Mesendoderm (in vitro differentiated cells): ENCODE measurements around the gene CPAMD8.
"Not testable (repeated sequence)": the region's sequence is repeated elsewhere in the genome, so short reads cannot be mapped to it uniquely, and the experiment has no call there.

ENCODE experiments used
- DNase-seq: peaks from one replicate; pipeline ENCODE4 v3.0.0; 2013
- H2AK5ac ChIP-seq: 2 replicates; pipeline ENCODE4 v1.6.1; 2013; ENCODE audit warnings: low read length, inconsistent platforms
- H2BK120ac ChIP-seq: 2 replicates; pipeline ENCODE4 v1.6.1; 2013; ENCODE audit warnings: low read depth, mild to moderate bottlenecking, low read length, moderate library complexity, mixed read lengths
- H2BK15ac ChIP-seq: replicated peaks from 2 replicates; pipeline ENCODE4 v1.6.1; 2013; ENCODE audit warnings: low read depth, mild to moderate bottlenecking, moderate library complexity
- H2BK5ac ChIP-seq: 2 replicates; pipeline ENCODE4 v1.6.1; 2013; ENCODE audit warnings: low read length, inconsistent platforms
- H3K18ac ChIP-seq: 2 replicates; pipeline ENCODE4 v1.6.1; 2013; ENCODE audit warnings: mild to moderate bottlenecking, low read length, mixed read lengths
- H3K23ac ChIP-seq: one replicate; pipeline ENCODE4 v1.6.1; 2013; ENCODE audit warnings: low read length
- H3K27ac ChIP-seq: 2 replicates; pipeline ENCODE4 v1.5.1; 2013; ENCODE audit warnings: low read depth, mild to moderate bottlenecking, inconsistent platforms, low read length, moderate library complexity
- H3K27me3 ChIP-seq: 2 replicates; pipeline ENCODE4 v1.6.1; 2013; ENCODE audit warnings: low read length, control low read depth, mild to moderate bottlenecking, inconsistent platforms; ENCODE audit not compliant: insufficient read depth, poor library complexity
- H3K36me3 ChIP-seq: 2 replicates; pipeline ENCODE4 v1.6.1; 2013; ENCODE audit warnings: low read length, inconsistent platforms; ENCODE audit not compliant: control insufficient read depth, insufficient read depth
- H3K4ac ChIP-seq: one replicate; pipeline ENCODE4 v1.6.1; 2013; ENCODE audit warnings: low read depth, mild to moderate bottlenecking, low read length, moderate library complexity
- H3K4me1 ChIP-seq: 2 replicates; pipeline ENCODE4 v1.6.1; 2013; ENCODE audit warnings: low read depth, low read length, inconsistent platforms; ENCODE audit not compliant: control insufficient read depth
- H3K4me2 ChIP-seq: 2 replicates; pipeline ENCODE4 v1.6.1; 2013; ENCODE audit warnings: low read length
- H3K4me3 ChIP-seq: 2 replicates; pipeline ENCODE4 v1.5.1; 2013; ENCODE audit warnings: mild to moderate bottlenecking, low read length
- H3K56ac ChIP-seq: one replicate; pipeline ENCODE4 v1.6.1; 2013; ENCODE audit warnings: low read length
- H3K79me1 ChIP-seq: 2 replicates; pipeline ENCODE4 v1.6.1; 2013; ENCODE audit warnings: low read length, inconsistent platforms
- H3K79me2 ChIP-seq: 2 replicates; pipeline ENCODE4 v1.6.1; 2013; ENCODE audit warnings: mild to moderate bottlenecking, low read length; ENCODE audit not compliant: control insufficient read depth, insufficient read depth
- H3K9ac ChIP-seq: 2 replicates; pipeline ENCODE4 v1.6.1; 2013; ENCODE audit warnings: low read length, inconsistent platforms
- H4K5ac ChIP-seq: one replicate; pipeline ENCODE4 v1.6.1; 2013; ENCODE audit warnings: low read length
- H4K8ac ChIP-seq: one replicate; pipeline ENCODE4 v1.6.1; 2013; ENCODE audit warnings: low read depth, mild to moderate bottlenecking, control low read depth, low read length, moderate library complexity
- WGBS: extraction: QIAGEN DNeasy Blood & Tissue Kit; methylation state at CpG from one replicate; pipeline ENCODE4 v1.1.7; 2013; ENCODE audit warnings: low lambda C conversion rate, missing lambda C conversion rate; ENCODE audit not compliant: insufficient coverage; ENCODE audit errors: extremely low coverage; 5-methylcytosine and 5-hydroxymethylcytosine counted together

Gene CPAMD8

DNA sequence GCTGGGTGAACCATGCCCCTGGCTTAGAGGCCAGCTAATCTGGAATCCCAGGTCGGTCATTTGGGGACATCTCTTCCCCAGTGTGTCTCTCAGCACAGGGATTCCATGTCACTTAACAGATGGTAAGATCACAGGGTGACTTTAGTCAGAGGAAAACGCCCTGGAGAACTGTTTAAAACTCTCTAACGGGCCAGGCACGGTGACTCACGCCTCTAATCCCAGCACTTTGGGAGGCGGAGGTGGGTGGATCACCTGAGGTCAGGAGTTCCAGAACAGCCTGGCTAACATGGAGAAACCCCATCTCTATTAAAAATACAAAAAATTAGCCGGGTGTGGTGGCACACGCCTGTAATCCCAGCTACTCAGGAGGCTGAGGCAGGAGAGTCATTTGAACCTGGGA is 1.7 kb downstream of the CPAMD8 start:
- not testable (repeated sequence) for H3K23ac ChIP-seq

DNA sequence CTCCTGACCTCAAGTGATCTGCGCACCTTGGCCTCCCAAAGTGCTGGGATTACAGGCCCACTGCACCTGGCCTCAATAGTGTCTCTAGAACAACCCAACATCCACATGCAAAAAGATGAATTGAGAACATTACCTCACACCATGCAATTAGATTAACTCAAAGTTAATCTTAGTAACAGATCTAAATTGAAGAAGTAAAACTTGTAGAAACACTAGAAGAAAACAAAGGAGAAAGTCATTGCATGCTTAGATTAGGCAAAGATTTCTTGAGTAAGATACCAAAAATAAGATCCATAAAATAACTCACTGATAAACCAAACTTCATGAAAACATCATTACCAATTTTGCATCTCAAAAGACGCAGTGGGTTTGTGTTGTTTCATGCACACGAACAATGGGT is 2.8 kb downstream of the CPAMD8 start:
- no peaks in the 10 kb centered on the region for H3K79me1 ChIP-seq
- H2BK120ac ChIP-seq: no peak overlapping the region
- no peak overlapping the region for H3K4me3 ChIP-seq
- no peak overlapping the region for H4K8ac ChIP-seq
- no CpG with 5 or more reads among the region's 3 CpGs for WGBS
- H3K79me2 ChIP-seq: no peaks in the 10 kb centered on the region
- H3K4ac ChIP-seq: no peak overlapping the region
- H2AK5ac ChIP-seq: no peak overlapping the region
- no peak overlapping the region for H2BK5ac ChIP-seq
- no peaks in the 10 kb centered on the region for H3K36me3 ChIP-seq
- no peak overlapping the region for H3K9ac ChIP-seq
- no peaks in the 10 kb centered on the region for H3K4me1 ChIP-seq
- H3K56ac ChIP-seq: no peak overlapping the region
- no peak for DNase-seq
- H3K27me3 ChIP-seq: no peaks in the 10 kb centered on the region
- no peak overlapping the region for H4K5ac ChIP-seq
- no peak overlapping the region for H3K18ac ChIP-seq
- H3K27ac ChIP-seq: no peak overlapping the region
- no peak overlapping the region for H2BK15ac ChIP-seq
- no peak overlapping the region for H3K23ac ChIP-seq
- H3K4me2 ChIP-seq: no peak overlapping the region

More for the DNA sequence above, 1.7 kb downstream of the CPAMD8 start:
- not testable (repeated sequence) for H2BK5ac ChIP-seq, H3K36me3 ChIP-seq, H3K27me3 ChIP-seq, DNase-seq, H3K56ac ChIP-seq, H2BK15ac ChIP-seq, H3K79me1 ChIP-seq, H3K9ac ChIP-seq, H3K4ac ChIP-seq, H2BK120ac ChIP-seq, H3K18ac ChIP-seq, H3K27ac ChIP-seq, H3K4me3 ChIP-seq, H2AK5ac ChIP-seq, H4K5ac ChIP-seq, H3K4me2 ChIP-seq, H3K4me1 ChIP-seq, H3K79me2 ChIP-seq, H4K8ac ChIP-seq
- WGBS: no CpG with 5 or more reads among the region's 8 CpGs

DNA sequence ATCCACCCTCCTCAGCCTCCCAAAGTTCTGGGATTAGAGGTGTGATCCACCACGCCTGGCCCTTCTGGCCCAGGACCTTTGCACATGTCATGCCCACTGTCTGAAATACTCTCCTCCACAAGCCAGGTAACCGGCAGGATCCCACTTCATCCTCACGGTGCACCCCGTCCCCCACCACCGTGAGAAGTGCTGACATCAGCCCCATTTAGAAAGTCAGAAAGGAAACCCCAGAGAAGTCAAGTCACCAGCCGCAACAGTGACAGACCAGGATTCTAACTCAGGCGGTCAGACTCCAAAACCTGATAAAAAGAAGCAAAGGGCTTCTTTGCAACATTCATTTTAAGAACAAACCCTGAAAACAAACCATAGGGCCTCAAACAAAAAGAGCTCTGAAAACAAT is 3.9 kb downstream of the CPAMD8 start:
- no peak overlapping the region for H2BK120ac ChIP-seq
- no peak overlapping the region for H2BK15ac ChIP-seq
- H3K56ac ChIP-seq: no peak overlapping the region
- no peak overlapping the region for H4K8ac ChIP-seq
- no peak overlapping the region for H3K4me3 ChIP-seq
- DNase-seq: no peak
- no peak overlapping the region for H2BK5ac ChIP-seq
- no peak overlapping the region for H3K4me2 ChIP-seq
- no peak overlapping the region for H3K27ac ChIP-seq
- no peaks in the 10 kb centered on the region for H3K79me1 ChIP-seq
- no peak overlapping the region for H3K9ac ChIP-seq
- no peak overlapping the region for H2AK5ac ChIP-seq
- no peak overlapping the region for H3K23ac ChIP-seq
- H3K18ac ChIP-seq: no peak overlapping the region
- no peak overlapping the region for H4K5ac ChIP-seq
- no peaks in the 10 kb centered on the region for H3K36me3 ChIP-seq
- H3K27me3 ChIP-seq: no peaks in the 10 kb centered on the region
- H3K4ac ChIP-seq: no peak overlapping the region
- WGBS: no CpG with 5 or more reads among the region's 7 CpGs
- H3K79me2 ChIP-seq: no peaks in the 10 kb centered on the region
- no peaks in the 10 kb centered on the region for H3K4me1 ChIP-seq

DNA sequence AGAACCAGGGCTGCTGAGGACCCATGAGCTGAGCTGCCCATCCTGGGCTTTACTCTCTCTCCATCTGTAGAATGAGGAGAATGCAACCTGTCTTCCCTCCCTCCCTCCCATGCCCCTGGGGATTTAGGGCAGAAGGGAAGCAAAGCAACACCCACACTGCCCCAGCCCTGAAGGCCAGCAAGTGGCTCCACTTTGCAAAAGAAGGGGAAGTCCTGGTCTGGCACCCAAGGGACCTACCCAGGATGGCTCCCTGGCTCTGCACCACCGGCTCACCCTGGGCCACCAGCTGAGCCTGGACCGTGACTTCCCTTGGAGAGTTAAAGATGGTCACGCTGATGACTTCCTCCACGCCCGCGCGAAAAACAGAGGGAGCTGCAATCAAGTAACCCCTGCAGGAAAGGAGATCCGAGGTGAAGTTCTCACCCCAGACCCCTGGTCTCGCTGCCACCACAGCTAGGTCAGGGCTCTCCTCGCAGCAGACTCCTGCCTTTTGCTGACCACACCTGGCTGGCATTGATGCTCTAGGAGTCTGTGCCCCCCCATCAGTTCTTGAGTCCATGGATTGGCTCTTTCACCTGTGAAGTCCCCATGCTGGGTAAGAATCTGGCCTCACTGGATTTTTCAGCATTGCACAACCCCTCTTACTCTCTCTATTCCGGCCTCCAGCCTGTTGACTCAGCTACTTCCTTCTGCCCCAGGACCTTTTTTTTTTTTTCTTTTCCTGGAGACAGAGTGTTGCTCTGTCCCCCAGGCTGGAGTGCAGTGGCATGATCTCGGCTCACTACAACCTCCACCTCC is 4.6 kb downstream of the CPAMD8 start:
- Histone ChIP-seq H3K4ac (no peak overlapping the region), H3K27me3 (no peaks in the 10 kb centered on the region), H3K79me2 (no peaks in the 10 kb centered on the region), H3K23ac (no peak overlapping the region), H3K27ac (no peak overlapping the region), H3K4me1 (no peaks in the 10 kb centered on the region), H3K36me3 (no peaks in the 10 kb centered on the region), H2AK5ac (no peak overlapping the region), H4K5ac (no peak overlapping the region), H3K4me2 (no peak overlapping the region), H2BK15ac (no peak overlapping the region), H3K4me3 (no peak overlapping the region), H3K9ac (no peak overlapping the region), H3K18ac (no peak overlapping the region), H2BK120ac (no peak overlapping the region), H4K8ac (no peak overlapping the region), H3K79me1 (no peaks in the 10 kb centered on the region), H2BK5ac (no peak overlapping the region), H3K56ac (no peak overlapping the region)
- peak; percentile 17 for DNase-seq
- no CpG with 5 or more reads among the region's 12 CpGs for WGBS

DNA sequence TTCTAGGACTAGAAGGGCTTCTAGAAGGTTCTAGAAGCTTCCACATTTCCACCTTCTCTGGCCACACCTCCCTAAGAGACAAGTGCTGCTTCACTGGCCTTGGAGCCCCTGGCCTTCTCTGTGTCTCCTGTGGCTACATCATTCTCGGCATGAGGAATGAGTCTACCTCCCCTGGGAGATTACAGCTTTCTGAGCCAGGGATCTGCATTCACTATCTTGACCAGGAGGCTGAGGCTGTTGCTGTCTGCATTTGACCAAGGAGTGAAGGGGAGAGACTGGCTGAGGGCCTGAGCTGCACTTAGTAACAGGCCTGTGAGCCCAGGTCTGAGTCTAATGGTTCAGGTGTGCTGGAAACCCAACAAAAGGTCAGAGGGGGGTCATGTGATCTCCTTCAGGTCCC is 5.3 kb downstream of the CPAMD8 start:
- Histone ChIP-seq H3K18ac (no peak overlapping the region), H3K4me1 (no peaks in the 10 kb centered on the region), H3K27me3 (no peaks in the 10 kb centered on the region), H3K36me3 (no peaks in the 10 kb centered on the region), H3K4me2 (no peak overlapping the region), H3K4ac (no peak overlapping the region), H4K5ac (no peak overlapping the region), H3K56ac (no peak overlapping the region), H3K79me2 (no peaks in the 10 kb centered on the region), H2BK120ac (no peak overlapping the region), H3K27ac (no peak overlapping the region), H2BK5ac (no peak overlapping the region), H2AK5ac (no peak overlapping the region), H3K9ac (no peak overlapping the region), H2BK15ac (no peak overlapping the region), H3K4me3 (no peak overlapping the region), H3K23ac (no peak overlapping the region), H3K79me1 (no peaks in the 10 kb centered on the region), H4K8ac (no peak overlapping the region)
- DNase-seq: no peak
- WGBS: no CpG with 5 or more reads among the region's 1 CpG

DNA sequence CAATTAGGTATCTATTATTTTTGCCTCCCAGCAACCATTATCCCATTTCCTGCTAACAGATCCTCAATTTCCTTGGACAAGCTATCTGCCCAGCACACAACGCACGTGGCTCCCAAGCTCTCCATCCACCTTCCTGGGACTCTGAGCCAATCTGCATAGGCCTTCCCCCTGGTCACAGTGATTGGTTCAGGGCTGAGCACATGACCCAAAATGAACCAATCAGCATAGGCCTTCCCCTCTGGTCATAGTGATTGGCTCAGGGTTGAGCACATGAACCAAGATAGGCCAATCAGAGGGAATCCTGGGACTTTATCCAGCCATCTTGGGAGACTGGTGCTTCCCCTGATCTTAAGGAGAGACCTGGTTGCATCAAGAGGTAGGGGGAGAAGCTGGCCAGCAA is 5.8 kb downstream of the CPAMD8 start:
- no peak overlapping the region for H2BK120ac ChIP-seq
- no peaks in the 10 kb centered on the region for H3K79me2 ChIP-seq
- WGBS: no CpG with 5 or more reads among the region's 2 CpGs
- no peak overlapping the region for H3K4me2 ChIP-seq
- no peak overlapping the region for H4K5ac ChIP-seq
- no peak overlapping the region for H3K9ac ChIP-seq
- H3K36me3 ChIP-seq: no peaks in the 10 kb centered on the region
- no peak overlapping the region for H3K23ac ChIP-seq
- no peaks in the 10 kb centered on the region for H3K27me3 ChIP-seq
- H2BK15ac ChIP-seq: no peak overlapping the region
- H3K4me3 ChIP-seq: no peak overlapping the region
- no peak overlapping the region for H2BK5ac ChIP-seq
- H3K79me1 ChIP-seq: no peaks in the 10 kb centered on the region
- H3K27ac ChIP-seq: no peak overlapping the region
- H4K8ac ChIP-seq: no peak overlapping the region
- H2AK5ac ChIP-seq: no peak overlapping the region
- no peak overlapping the region for H3K18ac ChIP-seq
- no peaks in the 10 kb centered on the region for H3K4me1 ChIP-seq
- DNase-seq: peak; percentile 55
- H3K4ac ChIP-seq: no peak overlapping the region
- no peak overlapping the region for H3K56ac ChIP-seq
